ENCODE results near the gene BLACAT1. TPM values are rescaled to one million over a fixed set of nuclear protein-coding genes. Genes with fewer than 3 reads are reported as not detected.

Gene BLACAT1
- total and polyA plus RNA-seq, 2 of the 13 experiments (the other 11 are each of a cell fraction or from before 2014, with no cell fraction given) = 1.2 to 2.8 TPM

DNA sequence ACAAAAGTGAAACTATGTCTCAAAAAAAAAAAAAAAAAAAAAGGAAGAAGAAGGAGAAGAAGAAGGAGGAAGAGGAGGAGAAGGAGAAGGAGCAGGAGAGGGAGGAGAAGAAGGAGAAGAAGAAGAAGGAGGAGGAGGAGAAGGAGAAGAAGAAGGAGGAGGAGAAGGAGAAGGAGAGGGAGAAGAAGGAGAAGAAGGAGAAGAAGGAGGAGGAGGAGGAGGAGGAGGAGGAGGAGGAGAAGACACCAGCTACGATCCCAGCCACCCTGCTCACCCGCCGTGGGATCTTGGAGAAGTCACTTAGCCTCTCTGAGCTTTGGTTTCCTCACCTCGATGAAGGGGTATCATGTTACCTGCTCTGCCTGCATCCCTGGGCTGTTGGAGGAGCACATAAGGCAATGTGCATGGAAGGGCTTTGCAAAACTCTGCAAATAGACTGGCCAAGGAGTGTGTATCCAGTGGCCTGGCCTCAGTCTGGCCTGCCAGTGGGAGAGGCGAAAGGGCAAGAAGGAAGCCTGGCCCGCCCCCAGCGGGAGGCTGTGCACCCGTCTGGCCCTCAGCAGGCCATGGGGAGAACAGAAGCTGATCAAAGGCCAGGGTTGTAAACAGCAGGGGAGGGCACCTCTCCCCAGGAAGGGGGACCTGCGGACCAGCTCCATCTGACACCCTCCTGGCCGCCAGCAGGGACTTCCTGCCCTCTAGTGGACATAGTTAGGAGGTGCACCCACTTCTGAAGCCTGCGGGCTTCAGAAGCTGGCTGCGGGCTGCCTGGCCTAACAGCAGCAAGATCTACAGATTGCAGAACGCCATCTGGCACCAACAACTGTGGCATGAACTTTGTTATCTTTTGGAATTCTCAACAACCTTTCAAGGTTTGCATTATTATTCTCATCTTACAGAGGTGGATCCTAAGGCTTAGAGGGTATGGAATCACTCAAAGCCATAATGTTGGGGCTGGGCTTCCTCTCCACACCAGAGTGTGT is 29.4 kb upstream of the BLACAT1 start (continued):
- TF ChIP-seq, protein P1, sequence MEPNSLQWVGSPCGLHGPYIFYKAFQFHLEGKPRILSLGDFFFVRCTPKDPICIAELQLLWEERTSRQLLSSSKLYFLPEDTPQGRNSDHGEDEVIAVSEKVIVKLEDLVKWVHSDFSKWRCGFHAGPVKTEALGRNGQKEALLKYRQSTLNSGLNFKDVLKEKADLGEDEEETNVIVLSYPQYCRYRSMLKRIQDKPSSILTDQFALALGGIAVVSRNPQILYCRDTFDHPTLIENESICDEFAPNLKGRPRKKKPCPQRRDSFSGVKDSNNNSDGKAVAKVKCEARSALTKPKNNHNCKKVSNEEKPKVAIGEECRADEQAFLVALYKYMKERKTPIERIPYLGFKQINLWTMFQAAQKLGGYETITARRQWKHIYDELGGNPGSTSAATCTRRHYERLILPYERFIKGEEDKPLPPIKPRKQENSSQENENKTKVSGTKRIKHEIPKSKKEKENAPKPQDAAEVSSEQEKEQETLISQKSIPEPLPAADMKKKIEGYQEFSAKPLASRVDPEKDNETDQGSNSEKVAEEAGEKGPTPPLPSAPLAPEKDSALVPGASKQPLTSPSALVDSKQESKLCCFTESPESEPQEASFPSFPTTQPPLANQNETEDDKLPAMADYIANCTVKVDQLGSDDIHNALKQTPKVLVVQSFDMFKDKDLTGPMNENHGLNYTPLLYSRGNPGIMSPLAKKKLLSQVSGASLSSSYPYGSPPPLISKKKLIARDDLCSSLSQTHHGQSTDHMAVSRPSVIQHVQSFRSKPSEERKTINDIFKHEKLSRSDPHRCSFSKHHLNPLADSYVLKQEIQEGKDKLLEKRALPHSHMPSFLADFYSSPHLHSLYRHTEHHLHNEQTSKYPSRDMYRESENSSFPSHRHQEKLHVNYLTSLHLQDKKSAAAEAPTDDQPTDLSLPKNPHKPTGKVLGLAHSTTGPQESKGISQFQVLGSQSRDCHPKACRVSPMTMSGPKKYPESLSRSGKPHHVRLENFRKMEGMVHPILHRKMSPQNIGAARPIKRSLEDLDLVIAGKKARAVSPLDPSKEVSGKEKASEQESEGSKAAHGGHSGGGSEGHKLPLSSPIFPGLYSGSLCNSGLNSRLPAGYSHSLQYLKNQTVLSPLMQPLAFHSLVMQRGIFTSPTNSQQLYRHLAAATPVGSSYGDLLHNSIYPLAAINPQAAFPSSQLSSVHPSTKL (CRISPR knock-in tag; IDR thresholded peaks at IDR 0.05) = peak; percentile 69
- TF ChIP-seq SSRP1 (CRISPR knock-in tag; IDR thresholded peaks at IDR 0.05) = peak; percentile 86; the same call in 1 of the 2 replicates
- TF ChIP-seq ZNF605 (CRISPR knock-in tag; IDR thresholded peaks at IDR 0.05) = peak; percentile 61; the same call in 1 of the 2 replicates
- TF ChIP-seq ZNF619 (CRISPR knock-in tag; IDR thresholded peaks at IDR 0.05) = peak; percentile 62; the same call in 1 of the 2 replicates
- no peak for TF ChIP-seq HOXA7 (CRISPR knock-in tag; IDR thresholded peaks at IDR 0.05)
- no peak for TF ChIP-seq HDAC6 (IDR thresholded peaks at IDR 0.05; ENCODE audit: low read depth, low read length)
- TF ChIP-seq, protein P2, sequence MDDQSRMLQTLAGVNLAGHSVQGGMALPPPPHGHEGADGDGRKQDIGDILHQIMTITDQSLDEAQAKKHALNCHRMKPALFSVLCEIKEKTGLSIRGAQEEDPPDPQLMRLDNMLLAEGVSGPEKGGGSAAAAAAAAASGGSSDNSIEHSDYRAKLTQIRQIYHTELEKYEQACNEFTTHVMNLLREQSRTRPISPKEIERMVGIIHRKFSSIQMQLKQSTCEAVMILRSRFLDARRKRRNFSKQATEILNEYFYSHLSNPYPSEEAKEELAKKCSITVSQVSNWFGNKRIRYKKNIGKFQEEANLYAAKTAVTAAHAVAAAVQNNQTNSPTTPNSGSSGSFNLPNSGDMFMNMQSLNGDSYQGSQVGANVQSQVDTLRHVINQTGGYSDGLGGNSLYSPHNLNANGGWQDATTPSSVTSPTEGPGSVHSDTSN (CRISPR knock-in tag; IDR thresholded peaks at IDR 0.05; ENCODE audit: borderline replicate concordance) = no peak
- TF ChIP-seq SRSF4 (IDR thresholded peaks at IDR 0.05; ENCODE audit: low read depth, low read length, poor library complexity, severe bottlenecking) = no peak
- TF ChIP-seq CEBPB (IDR thresholded peaks at IDR 0.05; ENCODE audit: borderline replicate concordance, low read depth, low read length) = no peak
- TF ChIP-seq ETS1 (CRISPR knock-in tag; IDR thresholded peaks at IDR 0.05) = no peak
- no peak for TF ChIP-seq ZNF235 (CRISPR knock-in tag; IDR thresholded peaks at IDR 0.05; ENCODE audit: borderline replicate concordance)
- TF ChIP-seq HOXA3 (CRISPR knock-in tag; IDR thresholded peaks at IDR 0.05) = peak; percentile 66
- no peak for TF ChIP-seq HOXA9 (CRISPR knock-in tag; IDR thresholded peaks at IDR 0.05; ENCODE audit: borderline replicate concordance)
- 0 out of 2 replicates have a peak, but pooled peaks have one; percentile 22 for TF ChIP-seq GFI1 (CRISPR knock-in tag; IDR thresholded peaks at IDR 0.05; ENCODE audit: borderline replicate concordance)
- peak; percentile 85 for TF ChIP-seq SP5 (CRISPR knock-in tag; IDR thresholded peaks at IDR 0.05; ENCODE audit: borderline replicate concordance, low read depth)
- TF ChIP-seq SYNCRIP (IDR thresholded peaks at IDR 0.05; ENCODE audit: insufficient read depth, low read depth, low read length) = no peak
- TF ChIP-seq, protein P3, sequence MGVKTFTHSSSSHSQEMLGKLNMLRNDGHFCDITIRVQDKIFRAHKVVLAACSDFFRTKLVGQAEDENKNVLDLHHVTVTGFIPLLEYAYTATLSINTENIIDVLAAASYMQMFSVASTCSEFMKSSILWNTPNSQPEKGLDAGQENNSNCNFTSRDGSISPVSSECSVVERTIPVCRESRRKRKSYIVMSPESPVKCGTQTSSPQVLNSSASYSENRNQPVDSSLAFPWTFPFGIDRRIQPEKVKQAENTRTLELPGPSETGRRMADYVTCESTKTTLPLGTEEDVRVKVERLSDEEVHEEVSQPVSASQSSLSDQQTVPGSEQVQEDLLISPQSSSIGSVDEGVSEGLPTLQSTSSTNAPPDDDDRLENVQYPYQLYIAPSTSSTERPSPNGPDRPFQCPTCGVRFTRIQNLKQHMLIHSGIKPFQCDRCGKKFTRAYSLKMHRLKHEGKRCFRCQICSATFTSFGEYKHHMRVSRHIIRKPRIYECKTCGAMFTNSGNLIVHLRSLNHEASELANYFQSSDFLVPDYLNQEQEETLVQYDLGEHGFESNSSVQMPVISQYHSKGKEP (CRISPR knock-in tag; IDR thresholded peaks at IDR 0.05) = no peak
- no peak for TF ChIP-seq ZNF800 (CRISPR knock-in tag; IDR thresholded peaks at IDR 0.05)

All from HepG2 (cell line).